ENCODE measurements around the gene DNAJB11.

The DNAJB11 gene

GRCh38 chr3:186598108-186598784 is 27.7 kb downstream of the DNAJB11 start:
- no peak for DNase-seq

GRCh38 chr3:186598794-186599141 is 28.2 kb downstream of the DNAJB11 start:
- DNase-seq, result no peak

GRCh38 chr3:186599142-186599784 is 28.7 kb downstream of the DNAJB11 start:
- DNase-seq, result no peak

GRCh38 chr3:186599785-186600166 is 29.3 kb downstream of the DNAJB11 start:
- DNase-seq, result no peak

GRCh38 chr3:186600896-186601295 is 30.4 kb downstream of the DNAJB11 start:
- DNase-seq, result no peak

- no peak for DNase-seq
Measured at GRCh38 chr3:186603159-186603558, 32.6 kb downstream of the DNAJB11 start.

- DNase-seq, result no peak
Measured at GRCh38 chr3:186605078-186605477, 34.6 kb downstream of the DNAJB11 start.

- DNase-seq, result no peak
Measured at GRCh38 chr3:186605561-186606545, 35.3 kb downstream of the DNAJB11 start.

GRCh38 chr3:186608624-186609215 is 38.2 kb downstream of the DNAJB11 start:
- DNase-seq, result no peak

- no peak for DNase-seq
Measured at GRCh38 chr3:186609247-186609868, 38.8 kb downstream of the DNAJB11 start.

GRCh38 chr3:186612065-186612464 is 41.5 kb downstream of the DNAJB11 start:
- DNase-seq, result no peak

GRCh38 chr3:186612721-186613636 is 42.5 kb downstream of the DNAJB11 start, which contains the start of gene AHSG:
AHSG (plus strand) TSS chr3:186613060; CDS start chr3:186613142, 82 bp downstream.
- DNase-seq, result no peak

- DNase-seq, result no peak
Measured at GRCh38 chr3:186613637-186614265, 43.2 kb downstream of the DNAJB11 start.

- no peak for DNase-seq
Measured at GRCh38 chr3:186614266-186614596, 43.7 kb downstream of the DNAJB11 start.

GRCh38 chr3:186614597-186615483 is 44.3 kb downstream of the DNAJB11 start:
- peak; percentile 69 for DNase-seq

- DNase-seq, result no peak
Measured at GRCh38 chr3:186616299-186616617, 45.7 kb downstream of the DNAJB11 start.

- peak; percentile 54 for DNase-seq
Measured at GRCh38 chr3:186617036-186617946, 46.8 kb downstream of the DNAJB11 start.

GRCh38 chr3:186618318-186618938 is 47.9 kb downstream of the DNAJB11 start:
- DNase-seq, result no peak

- no peak for DNase-seq
Measured at GRCh38 chr3:186619787-186620212, 49.3 kb downstream of the DNAJB11 start.

All from COR-L47 (cell line).